Measurements from ENCODE around the gene TNS1. TPM values are rescaled to one million over a fixed set of nuclear protein-coding genes. Genes with fewer than 3 reads are reported as not detected.

TNS1 gene
- total RNA-seq, 1 donor from 2014 or later: 0.13 TPM

GRCh38 chr2:217981971-217982370 lies 20.8 kb downstream of the TNS1 start:
- Mint-ChIP-seq H3K27me3 (no peaks in the 10 kb centered on the region), H3K4me1 (no peaks in the 10 kb centered on the region), H3K9me3 (no peaks in the 10 kb centered on the region), H3K27ac (no peak overlapping the region), H3K36me3 (ENCODE audit: low read depth) (no peaks in the 10 kb centered on the region), H3K4me3 (no peak overlapping the region)
- ChIA-PET POLR2A (no interaction called here), CTCF (interaction anchor here (2.6 kb wide), 1 partner anchor 196 kb away, joined by 6 read pairs; no protein-coding TSS in a partner anchor)
- ATAC-seq (ENCODE audit: low read depth): no peak
- intact Hi-C loops (cut with micrococcal nuclease): no loop called here
- DNase-seq: no peak
- TF ChIP-seq CTCF (IDR thresholded peaks at IDR 0.05): no peak

GRCh38 chr2:217981084-217981730 lies 21.6 kb downstream of the TNS1 start:
- intact Hi-C loops (cut with micrococcal nuclease): no loop called here
- H3K27me3 Mint-ChIP-seq: no peaks in the 10 kb centered on the region
- TF ChIP-seq CTCF (IDR thresholded peaks at IDR 0.05): no peak
- DNase-seq (no peak), ATAC-seq (ENCODE audit: low read depth) (no peak)
- ChIA-PET CTCF (interaction anchor here (2.6 kb wide), 1 partner anchor 195 kb away, joined by 6 read pairs; no protein-coding TSS in a partner anchor), POLR2A (no interaction called here)
- no peaks in the 10 kb centered on the region for H3K9me3 Mint-ChIP-seq
- H3K4me3 Mint-ChIP-seq: no peak overlapping the region
- H3K27ac Mint-ChIP-seq: no peak overlapping the region
- H3K4me1 Mint-ChIP-seq: no peaks in the 10 kb centered on the region
- no peaks in the 10 kb centered on the region for H3K36me3 Mint-ChIP-seq (ENCODE audit: low read depth)

GRCh38 chr2:217980591-217980990 lies 22.2 kb downstream of the TNS1 start:
- ATAC-seq (ENCODE audit: low read depth): no peak
- no peak overlapping the region for H3K4me3 Mint-ChIP-seq
- no peak for TF ChIP-seq CTCF (IDR thresholded peaks at IDR 0.05)
- ChIA-PET CTCF (interaction anchor here (2.6 kb wide), 1 partner anchor 195 kb away, joined by 6 read pairs; no protein-coding TSS in a partner anchor), POLR2A (no interaction called here)
- no peak overlapping the region for H3K27ac Mint-ChIP-seq
- no peaks in the 10 kb centered on the region for H3K4me1 Mint-ChIP-seq
- no peaks in the 10 kb centered on the region for H3K27me3 Mint-ChIP-seq
- H3K36me3 Mint-ChIP-seq (ENCODE audit: low read depth): no peaks in the 10 kb centered on the region
- H3K9me3 Mint-ChIP-seq: no peaks in the 10 kb centered on the region
- DNase-seq: no peak
- intact Hi-C loops (cut with micrococcal nuclease): no loop called here

GRCh38 chr2:217980036-217980435 lies 22.8 kb downstream of the TNS1 start:
- no peak for ATAC-seq (ENCODE audit: low read depth)
- H3K4me3 Mint-ChIP-seq: no peak overlapping the region
- no peaks in the 10 kb centered on the region for H3K4me1 Mint-ChIP-seq
- H3K36me3 Mint-ChIP-seq (ENCODE audit: low read depth): no peaks in the 10 kb centered on the region
- H3K27me3 Mint-ChIP-seq: no peaks in the 10 kb centered on the region
- no peak overlapping the region for H3K27ac Mint-ChIP-seq
- POLR2A ChIA-PET: no interaction called here
- H3K9me3 Mint-ChIP-seq: no peaks in the 10 kb centered on the region
- no peak for DNase-seq
- intact Hi-C loops (cut with micrococcal nuclease): no loop called here
- TF ChIP-seq CTCF (IDR thresholded peaks at IDR 0.05): no peak
- CTCF ChIA-PET: no interaction called here

- no peak for TF ChIP-seq CTCF (IDR thresholded peaks at IDR 0.05)
- POLR2A ChIA-PET: no interaction called here
- ATAC-seq (ENCODE audit: low read depth): no peak
Observed at GRCh38 chr2:217979151-217979811, 23.5 kb downstream of the TNS1 start.

More at GRCh38 chr2:217979151-217979811, 23.5 kb downstream of the TNS1 start:
- H3K9me3 Mint-ChIP-seq: no peaks in the 10 kb centered on the region
- no peak overlapping the region for H3K4me3 Mint-ChIP-seq
- H3K4me1 Mint-ChIP-seq: no peaks in the 10 kb centered on the region
- no peak overlapping the region for H3K27ac Mint-ChIP-seq
- CTCF ChIA-PET: no interaction called here
- no peak for DNase-seq
- intact Hi-C loops (cut with micrococcal nuclease): no loop called here
- no peaks in the 10 kb centered on the region for H3K27me3 Mint-ChIP-seq
- H3K36me3 Mint-ChIP-seq (ENCODE audit: low read depth): no peaks in the 10 kb centered on the region

All from activated B cell treated with CpG ODN at 0.5 μM for 24 hours (primary cell).